Loucy (cell line): ENCODE data around the gene EP400.
A peak's percentile ranks its signal among the peaks of the same experiment; 100 is the strongest.
"Not testable (repeated sequence)": the region's sequence is repeated elsewhere in the genome, so short reads cannot be mapped to it uniquely, and the experiment has no call there.

Experiments used
- H2AFZ ChIP-seq: fragments of 200-600 bp; sonication (generic); 2 replicates; pipeline ENCODE4 v1.6.0; 2016; ENCODE audit warnings: antibody characterized with exemption, mild to moderate bottlenecking, low read length, moderate library complexity
- H3F3A ChIP-seq: fragments of 200-600 bp; 2 replicates; pipeline ENCODE4 v1.6.0; 2016; ENCODE audit warnings: antibody characterized with exemption, low read depth, mild to moderate bottlenecking
- H3K27me3 ChIP-seq: fragments of 200-600 bp; sonication (generic); 2 replicates; pipeline ENCODE4 v1.6.1; 2014; ENCODE audit warnings: low read length, mild to moderate bottlenecking; ENCODE audit not compliant: insufficient read depth, poor library complexity, severe bottlenecking
- H3K36me3 ChIP-seq: fragments of 200-600 bp; sonication (generic); 2 replicates; pipeline ENCODE4 v1.6.1; 2016; ENCODE audit warnings: low read length; ENCODE audit not compliant: insufficient read depth
- H3K4me1 ChIP-seq: fragments of 200-600 bp; sonication (generic); 2 replicates; pipeline ENCODE4 v1.5.1; 2014; ENCODE audit warnings: low read length, mild to moderate bottlenecking; ENCODE audit not compliant: insufficient read depth, poor library complexity, severe bottlenecking
- H3K4me2 ChIP-seq: fragments of 200-600 bp; sonication (generic); 2 replicates; pipeline ENCODE4 v1.6.0; 2014; ENCODE audit warnings: antibody characterized with exemption, low read length, low read depth, mild to moderate bottlenecking; ENCODE audit not compliant: poor library complexity, severe bottlenecking
- H3K4me3 ChIP-seq: fragments of 200-600 bp; sonication (generic); 2 replicates; pipeline ENCODE4 v1.5.1; 2014; ENCODE audit warnings: low read length, mild to moderate bottlenecking, mixed read lengths; ENCODE audit not compliant: poor library complexity, severe bottlenecking
- H3K79me2 ChIP-seq: fragments of 200-600 bp; sonication (generic); 2 replicates; pipeline ENCODE4 v1.6.1; 2014; ENCODE audit warnings: low read length; ENCODE audit not compliant: insufficient read depth
- H3K9ac ChIP-seq: fragments of 200-600 bp; sonication (generic); 2 replicates; pipeline ENCODE4 v1.6.0; 2014; ENCODE audit warnings: mild to moderate bottlenecking, low read depth, low read length, moderate library complexity; ENCODE audit not compliant: poor library complexity, severe bottlenecking
- H3K9me2 ChIP-seq: fragments of 200-600 bp; sonication (generic); replicated peaks from 2 replicates; pipeline ENCODE4 v1.6.1; 2016; ENCODE audit warnings: low read depth, low read length, mixed read lengths
- H3K9me3 ChIP-seq: fragments of 200-600 bp; sonication (generic); 2 replicates; pipeline ENCODE4 v1.6.1; 2014; ENCODE audit warnings: mild to moderate bottlenecking, antibody characterized with exemption, low read length, low read depth; ENCODE audit not compliant: insufficient read depth
- H4K20me1 ChIP-seq: fragments of 200-600 bp; sonication (generic); 2 replicates; pipeline ENCODE4 v1.6.0; 2014; ENCODE audit warnings: antibody characterized with exemption, low read length, mild to moderate bottlenecking; ENCODE audit not compliant: insufficient read depth, poor library complexity, severe bottlenecking
- CTCF ChIP-seq: fragments of 200-600 bp; sonication (generic); conservative IDR thresholded peaks from 2 replicates; pipeline ENCODE4 v1.5.1; 2014; ENCODE audit warnings: mild to moderate bottlenecking, antibody characterized with exemption, low read length
- EZH2phosphoT487 ChIP-seq: fragments of 200-600 bp; IDR thresholded peaks from 2 replicates; pipeline ENCODE4 v1.6.1; 2018; ENCODE audit warnings: antibody characterized with exemption, mild to moderate bottlenecking, moderate library complexity, borderline replicate concordance

Gene EP400

GRCh38 chr12:131950182-131950913 lies 606 bp downstream of the EP400 start:
- peak overlapping the region; percentile 94 for H3K9ac ChIP-seq
- H3K27me3 ChIP-seq = no peaks in the 10 kb centered on the region
- TF ChIP-seq EZH2phosphoT487 = no peak
- TF ChIP-seq CTCF = no peak
- H3K79me2 ChIP-seq = peaks cover 55% of the 10 kb centered on the region
- H3K9me3 ChIP-seq = no peaks in the 10 kb centered on the region
- peak overlapping the region; percentile 92 for H3K4me2 ChIP-seq
- H3K9me2 ChIP-seq = no peaks in the 10 kb centered on the region
- no peaks in the 10 kb centered on the region for H3K36me3 ChIP-seq
- peaks cover 46% of the 10 kb centered on the region for H4K20me1 ChIP-seq
- H3F3A ChIP-seq = peaks cover 11% of the 10 kb centered on the region; the same call in 1 of the 2 replicates
- peaks cover 42% of the 10 kb centered on the region for H3K4me1 ChIP-seq
- peak overlapping the region; percentile 98 for H3K4me3 ChIP-seq
- peak overlapping the region; percentile 70; the same call in 1 of the 2 replicates for H2AFZ ChIP-seq

GRCh38 chr12:131953810-131954209 lies 4.1 kb downstream of the EP400 start:
- Histone ChIP-seq H3K4me1 (peaks cover 34% of the 10 kb centered on the region), H4K20me1 (peaks cover 71% of the 10 kb centered on the region), H3K4me2 (peak overlapping the region; percentile 16), H3K79me2 (peaks cover 89% of the 10 kb centered on the region)
- not testable (repeated sequence) for H3K9me2 ChIP-seq, H3K4me3 ChIP-seq, H3K9ac ChIP-seq, H2AFZ ChIP-seq, H3K36me3 ChIP-seq, H3K27me3 ChIP-seq, H3F3A ChIP-seq, H3K9me3 ChIP-seq

GRCh38 chr12:131954460-131954859 lies 4.7 kb downstream of the EP400 start:
- H3K4me3 ChIP-seq, H3K4me2 ChIP-seq, H3K9ac ChIP-seq, H3F3A ChIP-seq, H3K9me3 ChIP-seq, H3K27me3 ChIP-seq, H3K9me2 ChIP-seq, H2AFZ ChIP-seq, H3K36me3 ChIP-seq: not testable (repeated sequence)
- peaks cover 96% of the 10 kb centered on the region for H3K79me2 ChIP-seq
- peaks cover 28% of the 10 kb centered on the region for H3K4me1 ChIP-seq
- peaks cover 77% of the 10 kb centered on the region for H4K20me1 ChIP-seq

GRCh38 chr12:131959116-131959515 lies 9.4 kb downstream of the EP400 start:
- Histone ChIP-seq H3K4me2 (no peak overlapping the region), H3K36me3 (peaks cover 29% of the 10 kb centered on the region; the same call in 1 of the 2 replicates), H4K20me1 (peaks cover 66% of the 10 kb centered on the region), H3K9me3 (no peaks in the 10 kb centered on the region), H3K9me2 (no peaks in the 10 kb centered on the region), H3K4me1 (peaks cover 29% of the 10 kb centered on the region), H3K4me3 (no peak overlapping the region), H2AFZ (no peak overlapping the region), H3K79me2 (peaks cover 87% of the 10 kb centered on the region), H3K27me3 (no peaks in the 10 kb centered on the region), H3K9ac (no peak overlapping the region), H3F3A (no peaks in the 10 kb centered on the region)
- TF ChIP-seq EZH2phosphoT487 = no peak
- no peak for TF ChIP-seq CTCF
